Fibroblast of pulmonary artery (primary cell): ENCODE measurements around the gene HELZ2.
A peak's percentile ranks its signal among the peaks of the same experiment; 100 is the strongest.

Source experiments
- DNase-seq: peaks from one replicate; pipeline ENCODE4 v3.0.0-alpha.2; 2010; ENCODE audit warnings: low read depth
- H3K4me3 ChIP-seq: replicated peaks from 2 replicates; pipeline ENCODE4 v1.5.1; 2011; ENCODE audit warnings: low read depth, mild to moderate bottlenecking, control low read depth, low read length, moderate library complexity
- CTCF ChIP-seq: IDR thresholded peaks from 2 replicates; pipeline ENCODE4 v1.5.1; 2011; ENCODE audit warnings: mild to moderate bottlenecking, control low read depth, low read length, inconsistent platforms; ENCODE audit errors: missing control alignments

HELZ2 gene

GRCh38 chr20:63574156-63574828 is at the start of gene HELZ2:
HELZ2 (minus strand) TSS chr20:63574239; CDS start chr20:63572385, 1,854 bp downstream.
- H3K4me3 ChIP-seq = peak within 1 kb of the TSS; percentile 81
- peak; percentile 50 for DNase-seq
- TF ChIP-seq CTCF = no peak

GRCh38 chr20:63622732-63623131 is 48.7 kb upstream of the HELZ2 start:
- no peak overlapping the region for H3K4me3 ChIP-seq
- no peak for DNase-seq
- TF ChIP-seq CTCF = no peak

- no peak for DNase-seq
- no peak overlapping the region for H3K4me3 ChIP-seq
- TF ChIP-seq CTCF = no peak
These were observed 48.1 kb upstream of the HELZ2 start for GRCh38 chr20:63622096-63622495.

GRCh38 chr20:63620991-63621390 is 47.0 kb upstream of the HELZ2 start:
- H3K4me3 ChIP-seq = no peak overlapping the region
- no peak for TF ChIP-seq CTCF
- DNase-seq = no peak

- DNase-seq = no peak
- no peak for TF ChIP-seq CTCF
These were observed 45.5 kb upstream of the HELZ2 start for GRCh38 chr20:63619505-63619904.

GRCh38 chr20:63619086-63619485 is 45.0 kb upstream of the HELZ2 start:
- TF ChIP-seq CTCF = no peak
- DNase-seq = no peak
- H3K4me3 ChIP-seq = no peak overlapping the region

More at GRCh38 chr20:63619505-63619904, 45.5 kb upstream of the HELZ2 start:
- no peak overlapping the region for H3K4me3 ChIP-seq
